NOMO-1 treated with DMSO at 0.1 percent for 48 hours (cell line): Measurements from ENCODE around the gene RPL35A.
A peak's percentile ranks its signal among the peaks of the same experiment; 100 is the strongest.
"Not testable (repeated sequence)": the region's sequence is repeated elsewhere in the genome, so short reads cannot be mapped to it uniquely, and the experiment has no call there.

Source experiments
- DNase-seq: peaks from one replicate; lab custom pipeline; 2025; ENCODE audit not compliant: unreplicated experiment; lab: John Stamatoyannopoulos, UW

Gene RPL35A

DNA sequence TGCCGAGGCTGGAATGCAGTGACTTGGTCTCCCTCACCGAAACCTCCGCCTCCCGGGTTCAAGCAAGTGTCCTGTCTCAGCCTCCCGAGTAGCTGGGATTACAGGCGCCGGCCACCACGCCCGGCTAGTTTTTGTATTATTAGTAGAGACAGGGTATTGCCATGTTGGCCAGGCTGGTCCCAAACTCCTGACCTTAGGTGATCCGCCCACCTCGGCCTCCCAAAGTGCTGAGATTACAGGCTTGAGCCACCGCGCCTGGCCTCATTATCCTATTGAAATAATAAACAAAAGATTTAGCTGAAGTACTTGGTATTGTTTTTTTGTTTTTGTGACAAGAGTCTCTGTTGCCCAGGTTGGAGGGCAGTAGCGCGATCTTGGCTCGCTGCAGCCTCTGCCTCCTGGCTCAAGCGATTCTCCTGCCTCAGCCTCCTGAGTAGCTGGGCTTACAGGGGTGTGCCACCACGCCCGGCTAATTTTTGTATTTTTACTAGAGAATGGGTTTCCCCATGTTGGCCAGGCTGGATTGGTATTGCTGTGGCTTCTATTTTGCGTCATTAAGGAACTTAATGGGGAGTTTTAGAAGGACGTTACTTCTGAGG lies 1.5 kb downstream of the RPL35A start:
- DNase-seq, result no peak

DNA sequence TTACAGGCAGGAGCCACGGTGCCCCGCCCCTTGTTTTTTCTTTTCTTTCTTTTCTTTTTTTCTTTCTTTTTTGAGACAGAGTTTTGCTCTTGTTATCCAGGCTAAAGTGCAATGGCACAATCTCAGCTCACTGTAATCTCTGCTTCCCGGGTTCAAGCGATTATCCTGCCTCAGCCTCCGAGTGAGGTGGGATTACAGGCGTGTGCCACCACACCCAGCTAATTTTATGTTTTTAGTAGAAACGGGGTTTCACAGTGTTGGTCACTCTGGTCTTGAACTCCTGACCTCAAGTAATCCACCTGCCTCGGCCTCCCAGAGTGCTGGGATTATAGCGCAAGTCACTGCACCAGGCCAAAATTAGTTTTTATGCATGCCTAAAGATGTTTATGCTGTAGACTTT lies 2.5 kb downstream of the RPL35A start:
- no peak for DNase-seq

DNA sequence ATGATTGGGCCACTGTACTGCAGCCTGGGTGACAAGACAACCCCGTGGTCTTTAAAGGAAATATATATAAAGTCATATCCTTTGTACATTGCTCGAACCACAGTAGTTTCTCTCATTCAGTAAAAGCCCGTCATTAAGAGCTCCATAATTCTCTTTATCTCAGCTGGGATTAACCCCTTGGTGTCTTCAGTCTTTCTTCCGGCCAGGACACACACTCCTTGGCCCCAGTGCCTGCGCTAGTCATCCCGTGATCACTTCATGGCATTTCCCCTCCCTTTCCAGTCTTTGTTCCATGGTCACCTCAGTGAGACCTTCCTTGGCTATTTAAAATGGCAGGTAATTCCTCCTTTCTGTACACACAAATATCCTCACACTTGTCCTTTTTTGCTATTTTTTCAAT lies 3.3 kb downstream of the RPL35A start:
- no peak for DNase-seq

DNA sequence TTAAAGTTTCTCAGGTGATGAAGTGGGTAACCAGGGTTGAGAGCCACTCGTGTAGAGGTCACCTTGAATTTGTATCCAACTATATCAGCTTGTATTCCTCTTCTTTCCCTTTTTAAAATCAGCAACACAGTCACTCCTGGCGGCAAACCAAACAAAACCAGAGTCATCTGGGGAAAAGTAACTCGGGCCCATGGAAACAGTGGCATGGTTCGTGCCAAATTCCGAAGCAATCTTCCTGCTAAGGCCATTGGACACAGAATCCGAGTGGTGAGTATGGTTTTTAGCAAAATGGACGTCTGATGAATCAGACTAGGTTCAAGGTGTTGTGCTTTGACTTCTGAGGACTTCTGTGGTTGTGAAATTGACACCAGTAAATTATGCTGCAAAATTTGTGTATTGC lies 3.9 kb downstream of the RPL35A start:
- no peak for DNase-seq

DNA sequence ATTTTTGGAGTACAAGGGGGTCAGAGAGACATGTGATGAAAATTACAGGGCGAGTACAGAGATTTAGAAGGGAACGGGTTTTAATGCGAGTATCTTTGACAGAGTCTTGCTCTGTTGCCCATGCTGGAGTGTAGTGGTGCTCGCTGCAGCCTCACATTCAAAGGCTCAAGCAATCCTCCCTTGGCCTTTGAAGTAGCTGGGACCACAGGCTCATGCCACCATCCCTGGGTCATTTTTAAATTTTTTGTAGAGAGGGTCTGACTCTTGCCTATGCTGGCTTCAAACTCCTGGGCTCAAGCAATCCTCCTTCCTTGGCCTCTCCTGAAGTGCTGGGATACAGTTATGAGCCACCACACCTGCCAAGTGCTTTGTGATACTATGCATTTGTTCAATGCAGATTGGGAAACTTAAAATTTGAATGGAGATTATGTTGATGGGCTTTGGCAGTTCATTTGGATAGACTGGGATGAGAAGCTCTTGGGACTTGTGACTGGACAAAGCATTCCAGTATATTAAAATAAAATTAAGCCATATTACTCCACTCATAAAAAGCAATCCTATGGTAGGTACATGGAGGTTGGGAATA lies 6.0 kb downstream of the RPL35A start:
- DNase-seq, result no peak

DNA sequence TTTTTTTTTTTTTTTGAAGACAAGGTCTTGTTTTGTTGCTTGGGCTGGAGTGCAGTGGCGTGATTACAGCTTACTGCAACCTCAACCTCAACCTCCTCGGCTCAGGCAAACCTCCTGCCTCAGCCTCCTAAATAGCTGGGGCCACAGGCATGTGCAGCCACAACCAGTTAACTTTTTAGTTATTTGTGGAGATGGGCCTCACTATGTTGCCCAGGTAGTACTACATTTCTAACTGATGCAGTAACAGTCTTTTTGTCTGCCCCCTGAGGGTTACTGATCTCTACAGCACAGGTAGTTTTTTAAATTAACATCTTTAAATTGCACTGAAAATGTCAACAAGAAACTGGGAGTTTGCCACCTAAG lies 6.6 kb downstream of the RPL35A start:
- DNase-seq, result no peak

DNA sequence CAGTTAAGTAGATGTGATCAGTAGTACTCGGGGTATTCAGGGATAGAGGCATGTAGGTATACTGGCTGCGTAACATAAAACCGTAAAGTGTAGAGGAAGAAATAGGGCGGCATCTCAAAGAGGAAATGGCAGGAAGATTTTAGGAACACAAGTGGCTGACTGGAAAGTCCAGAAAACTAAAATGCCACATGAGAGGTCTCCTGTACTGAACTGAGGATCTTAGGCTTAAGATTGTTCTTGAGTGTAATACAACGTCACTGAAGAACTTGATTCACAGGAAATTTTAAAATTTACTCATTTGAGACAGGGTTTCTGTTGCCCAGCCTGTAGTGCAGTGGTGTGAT lies 7.8 kb downstream of the RPL35A start:
- DNase-seq, result no peak

DNA sequence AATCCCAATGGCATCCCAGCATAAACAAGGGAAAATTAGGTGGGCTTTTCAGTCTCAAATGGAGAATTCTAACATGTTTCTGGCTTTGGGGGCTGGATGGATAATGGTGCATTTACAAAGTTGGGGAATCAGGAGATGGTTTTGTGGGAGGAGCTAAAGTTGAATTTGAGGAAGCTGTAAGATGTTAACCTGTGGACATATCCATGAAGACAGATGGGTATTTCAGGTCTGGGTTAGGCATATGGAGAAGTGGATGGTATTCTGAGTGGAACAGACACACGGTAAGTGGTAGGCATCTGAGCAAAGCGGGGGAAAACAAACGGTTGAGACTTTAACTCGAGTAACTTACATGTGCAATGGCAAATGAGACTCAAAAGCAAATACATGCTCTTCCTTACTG lies 8.4 kb downstream of the RPL35A start:
- DNase-seq, result no peak

DNA sequence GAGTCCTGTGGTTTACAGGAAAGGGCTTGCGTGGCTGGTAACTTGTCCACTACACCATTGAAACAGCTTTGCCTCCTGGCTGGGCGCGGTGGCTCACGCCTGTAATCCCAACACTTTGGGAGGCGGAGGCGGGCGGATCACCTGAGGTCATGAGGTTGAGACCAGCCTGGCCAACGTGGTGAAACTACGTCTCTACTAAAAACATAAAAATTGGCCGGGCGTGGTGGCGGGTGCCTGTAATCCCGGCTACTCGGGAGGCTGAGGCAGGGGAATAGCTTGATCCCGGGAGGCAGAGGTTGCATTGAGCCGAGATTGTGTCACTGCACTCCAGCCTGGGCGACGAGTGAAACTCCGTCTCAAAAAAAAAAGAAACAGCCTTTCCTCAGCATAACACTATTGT lies 8.9 kb downstream of the RPL35A start:
- not testable (repeated sequence) for DNase-seq

DNA sequence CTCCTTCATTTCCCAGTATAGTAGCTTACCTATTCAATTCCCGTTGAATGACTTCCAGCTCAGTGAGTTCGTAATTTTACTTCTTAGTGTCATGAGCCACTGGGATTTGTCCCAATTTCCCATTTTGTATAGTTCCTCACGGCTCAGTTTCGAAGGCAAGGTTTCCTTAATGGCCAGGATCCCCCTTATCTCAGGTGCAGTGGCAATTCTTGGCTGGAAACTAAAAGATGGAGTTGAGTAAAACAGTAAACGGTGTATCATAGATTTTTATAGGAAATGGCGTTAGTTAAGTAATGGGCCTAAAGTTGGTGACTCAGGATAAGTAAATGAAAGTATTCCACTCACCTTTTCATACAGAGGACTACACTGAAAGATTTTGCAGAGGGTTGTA lies 9.5 kb downstream of the RPL35A start:
- no peak for DNase-seq

DNA sequence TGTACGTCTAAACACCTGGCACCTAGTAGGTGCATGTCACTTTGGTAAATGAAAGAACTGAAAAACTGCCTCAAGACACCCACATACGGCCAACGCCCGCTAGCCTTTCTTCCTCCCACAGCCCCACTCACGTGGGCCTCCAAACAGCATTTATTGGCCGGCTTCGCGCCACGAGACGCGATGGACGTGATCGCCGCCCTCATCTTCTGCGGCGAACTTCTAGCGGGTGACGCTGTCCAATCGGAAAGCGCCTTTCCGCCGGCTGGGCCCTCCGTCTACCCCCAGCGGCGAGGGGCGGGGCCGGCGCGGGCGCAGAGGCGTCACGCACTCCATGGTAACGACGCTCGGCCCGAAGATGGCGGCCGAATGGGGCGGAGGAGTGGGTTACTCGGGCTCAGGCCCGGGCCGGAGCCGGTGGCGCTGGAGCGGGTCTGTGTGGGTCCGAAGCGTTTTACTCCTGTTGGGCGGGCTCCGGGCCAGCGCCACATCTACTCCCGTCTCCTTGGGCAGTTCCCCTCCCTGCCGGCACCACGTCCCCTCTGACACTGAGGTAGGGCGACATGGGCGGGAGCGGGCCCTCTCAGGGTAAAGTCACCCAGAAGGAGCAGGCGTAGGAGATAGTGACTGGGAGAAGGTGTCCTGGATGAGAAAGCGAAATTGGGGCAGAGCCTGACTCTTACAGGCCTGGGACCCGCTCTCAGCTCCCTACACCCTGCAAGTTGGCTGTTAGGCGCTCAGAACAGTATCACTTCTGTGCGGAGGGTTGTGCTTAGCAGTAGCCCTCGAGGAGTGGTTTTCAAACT lies 10.1 kb downstream of the RPL35A start, which contains the start of gene LMLN:
LMLN (plus strand) TSS at position 327 of the 803 bp plus-strand sequence; CDS start at position 356, 29 bp downstream.
- DNase-seq, result peak; percentile 98

DNA sequence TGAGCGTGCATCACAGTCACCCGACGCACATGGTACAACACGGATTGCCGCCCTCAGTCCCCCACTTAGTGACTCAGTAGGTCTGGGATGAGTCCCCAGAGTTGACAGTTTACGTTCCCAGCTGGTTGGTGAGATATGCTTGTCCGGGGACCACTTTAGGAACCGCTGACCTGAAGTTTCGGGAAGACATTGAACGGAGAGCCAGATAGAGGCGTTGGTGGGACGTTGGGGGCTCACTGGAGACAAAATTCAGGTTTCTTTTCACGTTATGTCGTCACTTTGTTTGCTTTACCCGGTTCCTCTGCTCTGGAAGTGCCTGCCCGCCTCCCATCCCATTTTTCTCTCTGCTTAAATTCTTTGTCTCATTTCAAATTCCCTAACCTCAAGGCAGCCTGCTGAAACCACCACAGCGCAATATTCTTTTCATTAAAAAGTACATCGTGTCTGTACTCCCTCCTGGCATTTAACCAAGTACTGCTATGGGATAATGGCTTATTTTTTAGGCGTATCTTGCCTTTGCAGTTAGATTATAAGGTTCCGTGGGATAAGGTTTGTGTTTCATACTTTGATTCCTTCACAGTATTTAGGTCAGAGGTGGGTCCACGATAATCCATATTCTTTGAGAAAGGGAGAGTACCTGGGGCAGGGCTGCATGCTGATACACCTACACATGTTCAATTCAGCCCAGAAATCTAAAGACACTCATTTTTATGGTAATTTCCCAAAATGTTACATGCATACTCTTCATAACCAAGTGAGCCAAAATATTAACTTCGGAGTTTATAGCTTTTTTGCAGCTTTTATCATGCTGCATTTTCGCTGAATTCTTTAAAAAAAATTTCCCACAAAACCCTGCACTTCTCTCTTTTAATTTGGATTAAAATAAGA lies 10.9 kb downstream of the RPL35A start:
- no peak for DNase-seq

DNA sequence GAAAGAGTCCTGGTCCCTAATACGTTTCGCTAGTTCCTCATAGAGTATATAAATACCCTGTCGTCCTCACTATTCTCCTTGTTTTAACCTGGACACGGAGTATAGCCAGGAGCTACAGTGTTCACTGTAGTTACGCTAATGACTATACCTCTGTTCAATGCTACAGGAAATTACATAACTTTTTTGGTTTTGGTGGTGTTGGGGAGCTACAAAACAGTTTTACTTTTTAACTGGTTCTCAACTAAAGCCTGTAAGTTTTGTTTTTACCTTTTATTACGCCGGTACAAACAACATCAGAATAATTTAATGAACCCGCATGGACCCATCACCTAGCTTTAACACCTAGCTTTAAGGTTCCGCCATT lies 11.6 kb downstream of the RPL35A start:
- DNase-seq, result peak; percentile 66

DNA sequence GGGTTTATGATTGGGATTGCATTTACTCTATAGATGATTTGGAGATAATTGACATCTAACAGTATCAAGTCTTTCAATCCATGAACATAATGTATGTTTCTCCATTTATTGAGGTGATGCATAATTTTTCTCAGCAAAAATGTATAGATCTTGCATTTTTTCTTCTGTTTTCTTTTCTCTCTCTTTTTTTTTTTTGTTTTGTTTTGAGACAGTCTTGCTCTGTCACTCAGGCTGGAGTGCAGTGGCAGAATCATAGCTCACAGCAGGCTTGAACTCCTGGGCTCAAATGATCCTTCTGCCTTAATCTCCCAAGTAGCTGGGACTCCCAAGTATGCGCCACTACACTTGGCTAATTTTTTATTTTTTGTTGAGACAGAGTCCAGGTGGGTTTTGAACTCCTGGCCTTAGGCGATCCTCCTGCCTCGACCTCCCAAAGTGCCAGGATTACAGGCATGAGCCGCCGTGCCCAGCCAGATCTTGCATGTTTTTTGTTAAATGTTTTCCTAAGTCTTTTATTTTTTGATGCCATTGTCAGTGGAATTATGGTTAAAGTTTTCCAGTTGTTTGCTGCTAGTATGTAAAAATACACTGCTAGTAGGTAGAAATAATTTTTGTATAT lies 13.1 kb downstream of the RPL35A start:
- DNase-seq, result no peak

DNA sequence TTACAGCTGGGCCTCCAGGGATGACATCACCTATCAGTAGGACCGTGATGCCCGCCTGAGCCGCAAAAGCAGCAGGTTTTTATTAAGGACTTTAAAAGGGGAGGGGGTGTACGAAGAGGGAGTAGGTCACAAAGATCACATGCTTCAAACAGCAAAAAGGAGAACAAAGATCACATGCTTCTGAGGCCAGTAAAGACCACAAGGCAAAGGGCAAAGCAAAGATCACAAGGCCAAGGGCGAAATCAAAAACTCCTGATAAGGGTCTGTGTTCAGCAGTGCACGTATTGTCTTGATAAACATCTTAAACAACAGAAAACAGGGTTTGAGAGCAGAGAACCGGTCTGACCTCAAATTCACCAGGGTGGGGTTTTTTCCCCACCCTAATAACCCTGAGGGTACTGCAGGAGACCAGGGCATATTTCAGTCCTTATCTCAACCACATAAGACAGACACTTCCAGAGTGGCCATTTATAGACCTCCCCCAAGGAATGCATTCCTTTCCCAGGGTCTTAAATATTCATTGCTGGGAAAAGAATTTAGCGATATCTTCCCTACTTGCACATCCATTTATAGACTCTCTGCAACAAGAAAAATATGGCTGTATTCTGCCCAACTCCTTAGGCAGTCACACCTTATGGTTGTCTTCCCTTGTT lies 17.5 kb downstream of the RPL35A start:
- not testable (repeated sequence) for DNase-seq

DNA sequence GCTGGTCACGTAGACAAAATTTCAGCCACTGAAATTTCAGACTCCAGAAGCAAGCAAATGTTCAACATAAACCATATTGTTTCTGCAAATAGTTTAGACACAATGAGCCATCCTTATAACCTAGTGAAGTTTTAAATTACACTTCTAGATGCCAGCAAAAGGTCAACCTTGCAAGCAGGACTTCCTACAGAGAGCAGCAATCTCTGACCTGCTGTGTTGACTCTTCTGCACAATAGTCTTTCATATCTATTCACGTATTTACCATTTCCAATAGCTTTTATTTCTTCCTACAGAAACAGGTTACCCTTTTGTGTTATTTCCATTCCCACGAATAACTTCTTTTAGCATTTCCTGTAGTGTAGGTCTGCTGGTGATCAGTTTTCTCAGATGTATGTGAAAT lies 20.6 kb downstream of the RPL35A start:
- DNase-seq, result no peak

DNA sequence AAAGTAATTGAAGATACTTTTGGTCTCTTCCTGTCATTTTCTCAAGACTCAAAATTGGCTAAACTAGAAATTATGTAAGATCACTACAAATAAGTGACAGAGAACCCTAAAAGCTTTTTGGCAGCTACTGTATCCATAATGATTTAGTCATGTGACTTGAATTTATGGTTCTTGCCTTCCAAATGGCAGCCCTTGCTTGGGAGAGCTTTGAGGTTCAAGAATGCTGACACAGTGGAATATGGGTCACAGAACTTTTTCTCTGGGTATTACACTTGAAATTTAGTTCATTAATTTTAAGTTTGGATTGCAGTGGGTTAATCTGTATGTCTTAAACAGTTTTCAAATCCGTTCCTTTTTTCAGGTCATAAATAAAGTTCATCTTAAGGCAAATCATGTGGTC lies 24.0 kb downstream of the RPL35A start:
- no peak for DNase-seq

DNA sequence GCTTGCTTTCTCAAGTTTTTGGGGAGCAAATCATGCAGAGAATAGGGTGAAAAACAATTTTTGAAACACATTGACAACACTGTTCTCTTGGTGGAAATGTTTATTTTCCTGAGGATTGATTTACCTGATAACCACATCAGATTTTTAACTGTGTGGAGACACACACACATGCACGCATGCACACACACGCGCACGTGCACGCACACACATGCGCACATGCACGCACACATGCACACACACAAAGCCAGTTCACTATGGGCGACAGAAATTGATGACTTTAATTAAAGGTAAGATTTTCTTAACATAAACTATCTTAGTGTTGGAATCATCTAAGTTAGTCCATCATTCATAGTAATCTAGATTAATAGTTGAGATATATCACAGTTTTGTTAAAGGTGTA lies 25.3 kb downstream of the RPL35A start:
- DNase-seq, result no peak

DNA sequence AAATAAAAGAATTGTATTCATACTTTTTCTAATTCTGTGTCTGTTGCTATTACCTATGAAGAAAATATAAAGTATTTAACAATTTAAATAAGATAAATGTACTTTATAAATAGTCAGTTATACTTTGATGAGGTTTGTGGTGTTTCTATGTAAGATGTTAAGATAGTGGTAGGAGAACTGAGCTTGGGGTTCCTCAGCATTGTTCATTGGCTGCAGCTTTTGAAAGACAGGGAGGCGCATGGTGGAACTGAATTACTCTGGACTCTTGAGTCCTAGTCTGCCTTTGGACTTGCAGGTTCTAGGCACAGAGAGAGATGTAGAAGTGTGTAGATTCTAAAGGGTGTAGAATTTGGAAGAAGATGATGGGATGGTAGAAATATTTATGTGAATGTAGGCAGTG lies 33.1 kb downstream of the RPL35A start:
- no peak for DNase-seq

DNA sequence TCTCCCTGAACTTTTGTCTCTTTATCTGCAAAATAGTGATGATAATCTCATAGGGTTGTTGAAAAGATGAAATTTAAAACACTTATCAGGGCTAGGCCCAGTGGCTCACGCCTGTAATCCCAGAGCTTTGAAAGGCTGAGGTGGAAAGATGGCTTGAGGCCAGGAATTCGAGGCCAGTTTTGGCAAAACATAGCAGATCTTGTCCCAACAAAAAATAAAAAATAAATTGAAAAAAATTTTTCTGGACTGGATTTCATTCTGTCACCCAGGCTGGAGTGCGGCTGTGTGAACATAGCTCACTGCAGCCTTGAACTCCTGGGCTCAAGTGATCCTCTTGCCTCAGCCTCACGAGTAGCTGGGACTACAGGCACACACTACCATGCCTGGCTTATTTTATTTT lies 39.7 kb downstream of the RPL35A start:
- no peak for DNase-seq

DNA sequence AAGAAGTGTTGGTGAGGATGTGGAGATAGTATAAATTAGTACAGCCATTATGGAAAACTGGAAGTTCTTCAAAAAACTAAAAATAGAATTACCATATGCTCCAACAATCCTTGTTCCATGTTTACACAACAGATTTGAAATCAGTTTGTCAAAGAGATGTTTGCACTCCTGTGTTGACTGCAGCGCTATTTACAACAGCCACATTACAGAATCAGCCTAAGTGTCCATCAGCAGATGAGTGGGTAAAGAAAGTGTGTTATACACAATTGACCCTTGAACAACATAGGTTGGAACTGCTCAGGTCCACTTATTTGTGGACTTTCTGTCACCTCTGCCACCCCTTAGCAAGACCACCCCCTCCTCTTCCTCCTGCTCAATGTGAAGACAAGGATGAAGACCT lies 44.7 kb downstream of the RPL35A start:
- DNase-seq, result no peak
